Retina (tissue), 1 donor: Measurements from ENCODE around the gene CREB3L4.
"Not testable (repeated sequence)": the region's sequence is repeated elsewhere in the genome, so short reads cannot be mapped to it uniquely, and the experiment has no call there.

ENCODE experiments used
- DNase-seq: peaks from one replicate; pipeline ENCODE4 v3.0.0-alpha.2; 2016

The CREB3L4 gene

GRCh38 chr1:153987621-153988020 lies 19.9 kb downstream of the CREB3L4 start:
- no peak for DNase-seq

GRCh38 chr1:153990468-153991150 lies 22.9 kb downstream of the CREB3L4 start, which contains the start of gene RPS27:
Gene RPS27 (plus strand): TSS chr1:153990762. CDS start chr1:153990797, 35 bp downstream.
- peak; percentile 95 for DNase-seq

DNA sequence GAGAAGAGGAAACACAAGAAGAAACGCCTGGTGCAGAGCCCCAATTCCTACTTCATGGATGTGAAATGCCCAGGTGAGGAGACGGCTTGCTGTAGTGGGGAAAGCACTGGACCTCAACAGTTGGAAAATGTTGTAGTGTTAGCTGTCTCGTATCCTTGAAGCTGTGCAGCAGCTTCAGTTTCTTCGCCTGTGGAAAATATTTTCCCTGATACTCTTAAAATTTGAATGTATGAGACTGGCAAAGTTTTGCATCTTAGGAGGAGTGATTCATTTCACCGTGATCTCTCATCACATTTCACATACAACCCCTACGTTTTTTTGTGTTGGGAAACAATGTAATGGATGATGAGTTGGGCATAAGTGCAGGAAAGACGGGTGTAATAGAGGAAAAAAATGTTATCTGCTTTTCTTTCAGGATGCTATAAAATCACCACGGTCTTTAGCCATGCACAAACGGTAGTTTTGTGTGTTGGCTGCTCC lies 23.5 kb downstream of the CREB3L4 start:
- no peak for DNase-seq

DNA sequence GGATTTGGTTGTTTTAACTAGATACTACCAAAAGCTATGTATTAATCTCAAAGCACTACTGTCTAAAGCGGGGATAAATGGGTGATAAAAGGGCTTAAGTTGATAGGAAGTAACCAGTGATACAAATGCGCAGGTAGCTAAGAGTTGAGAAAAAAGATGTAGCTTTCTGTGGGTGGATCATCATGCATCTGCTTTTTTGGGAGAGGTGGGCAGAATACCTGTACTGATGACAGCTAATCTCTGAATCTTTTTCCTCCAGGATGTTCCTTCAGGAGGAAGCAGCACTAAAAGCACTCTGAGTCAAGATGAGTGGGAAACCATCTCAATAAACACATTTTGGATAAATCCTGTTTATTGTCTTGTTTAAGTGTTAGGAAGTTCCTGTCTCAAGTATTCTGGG lies 24.1 kb downstream of the CREB3L4 start:
- DNase-seq, result no peak

- DNase-seq, result no peak
These were observed 27.5 kb downstream of the CREB3L4 start for GRCh38 chr1:153995202-153995601.

- DNase-seq, result no peak
These were observed 27.9 kb downstream of the CREB3L4 start for GRCh38 chr1:153995640-153996039.

- not testable (repeated sequence) for DNase-seq
These were observed 29.2 kb downstream of the CREB3L4 start for GRCh38 chr1:153996882-153997281.

GRCh38 chr1:154000420-154000819 lies 32.7 kb downstream of the CREB3L4 start:
- DNase-seq, result no peak

GRCh38 chr1:154006136-154006535 lies 38.4 kb downstream of the CREB3L4 start:
- DNase-seq, result no peak

GRCh38 chr1:154012129-154012528 lies 44.4 kb downstream of the CREB3L4 start:
- DNase-seq, result no peak

DNA sequence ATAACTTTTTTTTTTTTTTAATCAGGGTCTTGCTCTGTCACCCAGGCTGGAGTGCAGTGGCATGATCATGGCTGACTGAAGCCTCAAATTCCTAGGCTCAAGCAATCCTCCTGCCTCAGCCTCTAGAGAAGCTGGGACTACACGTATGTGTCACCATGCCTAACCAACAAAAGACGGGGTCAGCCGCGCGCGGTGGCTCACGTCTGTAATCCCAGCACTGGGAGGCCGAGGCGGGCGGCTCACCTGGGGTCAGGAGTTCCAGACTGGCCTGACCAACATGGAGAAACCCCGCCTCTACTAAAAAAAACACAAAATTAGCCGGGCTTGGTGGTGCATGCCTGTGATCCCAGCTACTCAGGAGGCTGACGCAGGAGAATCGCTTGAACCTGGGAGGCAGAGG lies 44.8 kb downstream of the CREB3L4 start:
- DNase-seq, result not testable (repeated sequence)

GRCh38 chr1:154014154-154014907 lies 46.6 kb downstream of the CREB3L4 start:
- DNase-seq, result no peak

DNA sequence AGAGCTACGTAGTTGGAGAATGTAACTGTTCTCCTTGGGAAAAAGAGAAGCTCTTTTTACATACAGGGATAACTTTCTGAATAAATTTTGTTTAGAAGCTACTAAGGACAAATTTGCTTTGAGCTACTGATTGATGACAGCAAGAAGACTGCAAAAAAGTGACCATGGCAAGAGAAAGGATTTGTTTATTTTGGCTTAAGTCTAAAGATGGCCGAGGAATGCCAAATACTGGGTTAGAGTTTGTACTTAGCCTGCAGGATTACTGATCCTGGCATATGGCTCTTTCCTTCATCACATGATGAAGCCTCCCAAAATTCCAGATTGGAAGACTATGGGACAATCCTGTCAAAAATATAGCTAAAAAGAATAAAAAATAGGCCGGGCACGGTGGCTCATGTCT lies 51.6 kb downstream of the CREB3L4 start:
- no peak for DNase-seq

- no peak for DNase-seq
These were observed 52.2 kb downstream of the CREB3L4 start for GRCh38 chr1:154019940-154020339.
